Measurements from ENCODE around the gene SLIT3. TPM values are rescaled to one million over a fixed set of nuclear protein-coding genes. Genes with fewer than 3 reads are reported as not detected.

SLIT3 gene
- total RNA-seq, 1 experiment from 2014 or later = 0.92 TPM

DNA sequence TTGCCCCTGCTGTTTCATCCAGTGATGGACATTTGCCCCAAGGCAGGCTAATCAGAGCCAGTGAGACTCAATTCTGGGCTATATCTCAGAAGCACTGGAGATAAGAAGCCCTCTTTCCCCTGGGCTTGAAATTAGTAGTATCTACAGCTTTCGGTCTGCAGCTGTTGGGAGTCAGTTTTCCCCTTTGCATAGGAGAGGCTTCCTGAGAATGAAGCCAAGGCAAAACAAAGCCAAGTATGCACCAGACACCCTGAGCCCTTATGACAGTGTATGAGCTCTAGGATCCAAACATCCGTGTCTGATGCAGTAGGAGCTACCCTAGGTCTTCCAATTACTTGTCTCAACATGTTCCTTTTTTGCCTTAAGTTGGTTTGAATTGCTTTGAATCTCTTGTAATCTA is 642.5 kb downstream of the SLIT3 start:
- Histone ChIP-seq H2BK120ac (ENCODE audit: low read depth, low read length, poor library complexity, severe bottlenecking) (no peak overlapping the region), H3K18ac (ENCODE audit: insufficient read length, low read depth, low read length) (no peak overlapping the region), H3K56ac (ENCODE audit: insufficient read length, low read depth, low read length) (no peak overlapping the region), H3K9ac (ENCODE audit: extremely low read depth, insufficient read length, low read length) (no peak overlapping the region), H3K9me3 (ENCODE audit: control insufficient read depth, low read depth, low read length) (no peaks in the 10 kb centered on the region), H3K4me2 (ENCODE audit: insufficient read depth, insufficient read length, low read length) (no peak overlapping the region), H4K5ac (ENCODE audit: insufficient read length, low read depth, low read length) (no peak overlapping the region), H2BK15ac (ENCODE audit: low read depth, low read length) (no peak overlapping the region), H3T11ph (ENCODE audit: low read length) (no peak overlapping the region), H3K79me2 (ENCODE audit: insufficient read depth, low read length) (no peaks in the 10 kb centered on the region), H3K27ac (ENCODE audit: insufficient read length, low read depth, low read length) (no peak overlapping the region), H3K79me1 (ENCODE audit: insufficient read depth, low read depth, low read length, poor library complexity, severe bottlenecking) (no peaks in the 10 kb centered on the region), H3K27me3 (ENCODE audit: insufficient read depth, low read length) (no peaks in the 10 kb centered on the region), H2AK5ac (ENCODE audit: insufficient read length, low read length) (no peak overlapping the region), H3K23ac (ENCODE audit: insufficient read length, low read depth, low read length) (no peak overlapping the region), H4K91ac (ENCODE audit: insufficient read length, low read depth, low read length) (no peak overlapping the region), H2BK12ac (ENCODE audit: insufficient read length, low read depth, low read length) (no peak overlapping the region), H3K23me2 (ENCODE audit: insufficient read length, low read depth, low read length, poor library complexity, severe bottlenecking) (no peaks in the 10 kb centered on the region), H3K4me1 (ENCODE audit: insufficient read depth, low read length) (no peaks in the 10 kb centered on the region; the same call in 1 of the 2 replicates), H2BK20ac (ENCODE audit: low read depth, low read length, poor library complexity, severe bottlenecking) (no peak overlapping the region), H4K8ac (replicated peaks; ENCODE audit: insufficient read length, low read depth, low read length) (no peak overlapping the region), H2BK5ac (ENCODE audit: insufficient read length, low read length) (no peak overlapping the region), H3K14ac (ENCODE audit: insufficient read depth, low read length) (no peak overlapping the region), H4K20me1 (ENCODE audit: control insufficient read depth, insufficient read depth, insufficient read length) (no peaks in the 10 kb centered on the region), H2AFZ (ENCODE audit: low read length) (no peak overlapping the region), H3K4ac (ENCODE audit: low read depth, low read length) (no peak overlapping the region)
- TF ChIP-seq, protein P1, sequence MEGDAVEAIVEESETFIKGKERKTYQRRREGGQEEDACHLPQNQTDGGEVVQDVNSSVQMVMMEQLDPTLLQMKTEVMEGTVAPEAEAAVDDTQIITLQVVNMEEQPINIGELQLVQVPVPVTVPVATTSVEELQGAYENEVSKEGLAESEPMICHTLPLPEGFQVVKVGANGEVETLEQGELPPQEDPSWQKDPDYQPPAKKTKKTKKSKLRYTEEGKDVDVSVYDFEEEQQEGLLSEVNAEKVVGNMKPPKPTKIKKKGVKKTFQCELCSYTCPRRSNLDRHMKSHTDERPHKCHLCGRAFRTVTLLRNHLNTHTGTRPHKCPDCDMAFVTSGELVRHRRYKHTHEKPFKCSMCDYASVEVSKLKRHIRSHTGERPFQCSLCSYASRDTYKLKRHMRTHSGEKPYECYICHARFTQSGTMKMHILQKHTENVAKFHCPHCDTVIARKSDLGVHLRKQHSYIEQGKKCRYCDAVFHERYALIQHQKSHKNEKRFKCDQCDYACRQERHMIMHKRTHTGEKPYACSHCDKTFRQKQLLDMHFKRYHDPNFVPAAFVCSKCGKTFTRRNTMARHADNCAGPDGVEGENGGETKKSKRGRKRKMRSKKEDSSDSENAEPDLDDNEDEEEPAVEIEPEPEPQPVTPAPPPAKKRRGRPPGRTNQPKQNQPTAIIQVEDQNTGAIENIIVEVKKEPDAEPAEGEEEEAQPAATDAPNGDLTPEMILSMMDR (conservative IDR thresholded peaks at IDR 0.05) = no peak
- peaks cover 11 to 15% of the 10 kb centered on the region in 2 experiments for H3K4me1 Mint-ChIP-seq
- DNase-seq = no peak
- no peaks in the 10 kb centered on the region; a peak in 1 of 5 replicates for H3K9me3 Mint-ChIP-seq
- WGBS (ENCODE audit: extremely low coverage, insufficient read length, low lambda C conversion rate) = no CpG with 5 or more reads among the region's 2 CpGs
- no peak overlapping the region for H3K4me3 Mint-ChIP-seq
- peaks cover 3% of the 10 kb centered on the region; the same call in 1 of the 2 replicates for H3K27me3 Mint-ChIP-seq (ENCODE audit: low read depth)
- no peak overlapping the region for H3K27ac Mint-ChIP-seq
- H3K36me3 Mint-ChIP-seq (ENCODE audit: insufficient read depth in 1 of 3, low read depth in 3 of 3) = no peaks in the 10 kb centered on the region
